ENCODE data around the gene GRB10. TPM values are rescaled to one million over a fixed set of nuclear protein-coding genes. Genes with fewer than 3 reads are reported as not detected.

Gene GRB10
- total RNA-seq, 2 donors from 2014 or later = 0.48 to 2.5 TPM

DNA sequence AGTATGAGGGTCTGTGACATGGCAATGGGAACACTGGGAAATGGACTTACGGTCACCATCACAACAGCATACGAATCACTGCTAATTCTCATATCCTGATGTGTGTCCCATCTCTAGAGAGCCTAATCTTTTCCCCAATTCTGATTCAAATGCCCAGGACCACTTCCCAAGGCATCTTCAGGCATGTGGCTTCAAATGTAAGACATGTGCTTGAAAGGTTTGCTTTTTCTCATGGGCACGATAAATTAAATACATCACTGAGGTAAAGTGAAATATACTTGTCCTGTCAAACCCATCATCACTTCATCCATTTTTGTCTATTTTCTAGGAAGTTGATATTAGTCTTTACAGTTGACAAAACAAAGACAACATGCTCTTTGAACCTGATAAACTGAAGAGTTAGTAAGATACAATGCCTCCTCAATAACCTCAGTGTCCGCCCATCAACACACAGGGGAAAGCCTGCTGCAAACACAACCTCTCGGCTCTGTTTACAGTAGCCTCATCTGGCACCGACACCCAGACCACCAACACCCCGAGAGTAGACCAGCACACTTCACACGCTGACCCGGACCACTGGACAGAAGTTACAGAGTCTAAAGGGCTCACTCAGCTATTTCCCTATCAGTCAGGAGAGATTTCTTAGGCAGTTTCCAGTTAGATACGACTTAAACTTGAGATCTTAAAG lies 24.8 kb downstream of the GRB10 start:
- no peaks in the 10 kb centered on the region for H3K9me3 Mint-ChIP-seq
- H3K27me3 Mint-ChIP-seq = peaks cover 3 to 8% of the 10 kb centered on the region in 2 donors
- H3K36me3 Mint-ChIP-seq = no peaks in the 10 kb centered on the region
- H3K4me1 Mint-ChIP-seq (ENCODE audit: low read depth in 2 of 2) = peaks cover 0 to 5% of the 10 kb centered on the region in 2 donors
- ATAC-seq (no peak), DNase-seq (ENCODE audit: low spot score) (no peak)
- H3K4me3 Mint-ChIP-seq = no peak overlapping the region
- H3K27ac Mint-ChIP-seq = no peak overlapping the region

DNA sequence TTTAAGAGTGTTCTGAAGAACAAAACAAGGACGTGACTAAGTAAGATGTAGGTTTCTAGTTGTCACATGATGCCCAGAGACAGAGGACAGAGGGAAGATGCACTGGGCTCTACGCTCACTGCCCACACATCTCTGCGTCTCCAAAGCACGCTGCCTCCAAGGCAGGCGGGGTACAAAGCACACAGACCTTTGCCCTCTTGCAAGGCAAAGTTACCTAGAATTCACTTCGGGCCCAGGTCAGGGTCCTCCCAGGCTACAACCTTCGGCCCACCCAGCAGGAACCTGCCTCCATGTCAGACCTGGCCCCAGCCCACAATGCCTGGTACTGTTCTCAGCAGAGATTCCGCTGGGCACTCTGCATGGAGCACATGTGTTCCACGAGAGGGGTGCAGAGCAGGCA lies 26.5 kb downstream of the GRB10 start:
- Mint-ChIP-seq H3K4me1 (ENCODE audit: low read depth in 2 of 2) (no peaks in the 10 kb centered on the region), H3K36me3 (no peaks in the 10 kb centered on the region), H3K9me3 (no peaks in the 10 kb centered on the region), H3K27ac (no peak overlapping the region), H3K27me3 (no peaks in the 10 kb centered on the region), H3K4me3 (no peak overlapping the region)
- ATAC-seq (no peak), DNase-seq (ENCODE audit: low spot score) (no peak)

DNA sequence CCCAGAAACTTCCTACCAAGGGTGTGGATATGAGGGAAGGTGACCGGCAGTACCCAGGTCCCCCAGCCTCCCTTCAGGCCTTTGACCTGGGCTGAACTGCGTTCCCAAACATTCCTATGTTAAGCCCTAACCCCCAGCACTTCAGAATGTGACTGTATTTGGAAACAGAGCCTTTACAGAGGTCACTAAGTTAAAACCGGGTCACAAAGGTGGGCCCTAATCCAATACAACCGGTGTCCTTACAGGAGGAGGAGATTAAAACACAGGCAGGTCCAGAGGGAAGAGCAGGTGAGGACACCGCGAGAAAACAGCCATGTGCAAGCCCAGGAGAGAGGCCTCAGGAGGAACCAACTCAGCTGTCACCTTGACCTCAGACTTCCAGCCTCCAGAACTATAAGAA lies 28.0 kb downstream of the GRB10 start:
- H3K27ac Mint-ChIP-seq = no peak overlapping the region
- no peaks in the 10 kb centered on the region for H3K36me3 Mint-ChIP-seq
- no peaks in the 10 kb centered on the region for H3K27me3 Mint-ChIP-seq
- ATAC-seq (no peak), DNase-seq (ENCODE audit: low spot score) (no peak)
- no peaks in the 10 kb centered on the region for H3K4me1 Mint-ChIP-seq (ENCODE audit: low read depth in 2 of 2)
- no peak overlapping the region for H3K4me3 Mint-ChIP-seq
- H3K9me3 Mint-ChIP-seq = no peaks in the 10 kb centered on the region

DNA sequence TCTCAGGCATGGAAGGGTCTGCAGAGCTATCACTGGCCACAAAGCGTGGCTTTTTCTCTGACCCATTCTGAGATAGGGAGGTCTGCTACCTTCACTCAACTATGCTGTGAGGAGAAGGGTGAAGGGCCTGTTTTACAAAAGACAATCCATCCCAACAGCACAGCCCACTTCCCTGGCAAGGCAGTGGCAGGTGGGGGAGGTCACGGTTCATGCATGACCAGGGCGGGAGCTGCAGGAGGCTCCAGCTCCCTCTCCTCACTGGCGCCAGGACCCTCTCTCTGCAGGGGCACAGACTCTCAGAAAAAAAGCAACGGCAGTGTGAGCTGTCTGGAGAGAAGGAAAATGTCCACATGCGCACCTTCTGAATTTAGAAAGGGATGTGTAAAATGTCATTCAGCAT lies 28.5 kb downstream of the GRB10 start:
- ATAC-seq (peak in 1 of 2 donors; percentile 21), DNase-seq (ENCODE audit: low spot score) (no peak)
- no peaks in the 10 kb centered on the region for H3K27me3 Mint-ChIP-seq
- H3K36me3 Mint-ChIP-seq = no peaks in the 10 kb centered on the region
- H3K9me3 Mint-ChIP-seq = no peaks in the 10 kb centered on the region
- no peak overlapping the region for H3K27ac Mint-ChIP-seq
- H3K4me3 Mint-ChIP-seq = no peak overlapping the region
- no peaks in the 10 kb centered on the region for H3K4me1 Mint-ChIP-seq (ENCODE audit: low read depth in 2 of 2)

DNA sequence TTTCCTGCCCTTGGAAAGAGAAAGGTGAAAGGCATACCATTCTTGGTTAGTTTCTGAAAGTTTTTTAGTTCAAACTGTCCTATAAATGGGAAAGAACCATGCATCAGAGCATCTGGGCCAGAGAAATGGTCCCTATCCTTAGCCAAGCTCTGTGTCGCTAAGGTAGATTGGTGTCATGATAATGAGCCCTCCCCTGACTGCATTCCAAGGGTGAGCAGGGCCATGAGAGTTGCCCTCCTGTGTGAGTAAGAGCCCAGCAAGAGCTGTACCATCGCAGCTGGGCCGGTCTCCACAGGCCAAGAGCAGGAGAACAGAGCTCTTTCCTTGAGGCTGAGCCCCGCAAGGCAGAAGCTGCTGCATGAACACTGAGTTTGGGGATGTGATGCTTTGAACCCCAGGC lies 30.3 kb downstream of the GRB10 start:
- ATAC-seq (no peak), DNase-seq (ENCODE audit: low spot score) (no peak)
- H3K9me3 Mint-ChIP-seq = no peaks in the 10 kb centered on the region
- peaks cover 2 to 11% of the 10 kb centered on the region in 2 donors for H3K27me3 Mint-ChIP-seq
- no peaks in the 10 kb centered on the region for H3K36me3 Mint-ChIP-seq
- H3K4me3 Mint-ChIP-seq = no peak overlapping the region
- no peak overlapping the region for H3K27ac Mint-ChIP-seq
- H3K4me1 Mint-ChIP-seq (ENCODE audit: low read depth in 2 of 2) = no peaks in the 10 kb centered on the region

DNA sequence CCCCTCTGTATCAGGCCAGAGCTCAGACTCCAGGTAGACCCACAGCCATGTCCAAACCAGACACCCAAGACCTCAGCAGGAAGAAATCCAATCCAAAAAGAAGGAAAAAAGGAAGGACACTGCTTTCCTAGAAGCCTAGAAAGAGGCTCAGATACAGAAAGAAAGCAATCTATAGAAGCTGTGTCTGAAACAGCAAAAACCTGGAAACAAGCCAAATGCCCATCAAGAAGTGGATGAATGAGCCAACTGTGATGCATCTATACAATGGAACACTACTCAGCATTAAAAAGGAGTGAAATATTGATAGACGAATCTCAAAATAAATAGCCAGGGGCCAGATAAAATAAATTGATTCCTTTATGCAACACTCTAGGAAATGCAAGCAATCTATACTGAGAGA lies 31.6 kb downstream of the GRB10 start:
- no peaks in the 10 kb centered on the region for H3K9me3 Mint-ChIP-seq

DNA sequence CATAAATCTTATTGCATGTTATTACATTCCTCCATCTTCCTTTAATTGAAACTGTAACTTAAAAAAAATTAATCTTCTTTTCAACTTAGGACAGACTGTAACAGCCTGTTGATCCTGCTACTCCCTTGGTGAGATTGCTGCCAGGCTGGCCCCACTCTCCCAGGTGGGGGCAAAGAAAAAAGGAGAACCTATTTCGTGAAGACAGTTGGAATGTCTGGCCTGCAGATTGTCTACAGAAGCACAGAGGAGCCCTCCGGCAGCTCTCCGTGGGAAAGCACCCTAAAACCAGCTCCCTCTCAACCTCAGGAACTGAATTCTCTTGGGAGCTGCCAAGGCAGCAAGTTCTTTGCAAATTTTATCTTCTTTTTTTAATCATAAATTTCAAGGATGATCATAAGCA lies 32.8 kb downstream of the GRB10 start:
- no peaks in the 10 kb centered on the region for H3K36me3 Mint-ChIP-seq
- H3K9me3 Mint-ChIP-seq = no peaks in the 10 kb centered on the region
- no peak overlapping the region for H3K27ac Mint-ChIP-seq
- DNase-seq (ENCODE audit: low spot score) (no peak), ATAC-seq (no peak)
- H3K27me3 Mint-ChIP-seq = peaks cover 2 to 13% of the 10 kb centered on the region in 2 donors
- H3K4me3 Mint-ChIP-seq = no peak overlapping the region
- H3K4me1 Mint-ChIP-seq (ENCODE audit: low read depth in 2 of 2) = no peaks in the 10 kb centered on the region

More for the DNA sequence above, 31.6 kb downstream of the GRB10 start:
- DNase-seq (ENCODE audit: low spot score) (no peak), ATAC-seq (no peak)
- Mint-ChIP-seq H3K4me1 (ENCODE audit: low read depth in 2 of 2) (no peaks in the 10 kb centered on the region), H3K36me3 (no peaks in the 10 kb centered on the region), H3K27me3 (peaks cover 2 to 13% of the 10 kb centered on the region in 2 donors), H3K4me3 (no peak overlapping the region), H3K27ac (no peak overlapping the region)

DNA sequence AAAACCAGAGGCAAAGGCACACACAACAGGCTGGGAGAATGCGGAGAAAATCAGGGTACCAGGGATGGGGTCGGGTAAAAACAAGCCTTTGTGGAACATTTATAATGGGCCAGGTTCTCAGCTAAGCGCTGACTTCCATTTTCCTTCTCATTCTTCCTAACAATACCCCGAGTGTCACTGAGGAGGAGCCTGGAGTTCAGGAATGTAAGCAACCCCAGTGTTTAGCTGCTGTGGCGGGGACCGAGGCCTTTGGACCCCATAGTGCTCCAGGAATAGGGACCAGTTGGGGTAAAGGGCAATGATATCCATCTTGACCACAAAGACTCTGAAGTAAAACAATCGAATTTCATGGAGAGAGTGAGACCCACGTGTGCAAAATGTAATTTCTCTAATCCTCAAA lies 34.2 kb downstream of the GRB10 start:
- Mint-ChIP-seq H3K4me1 (ENCODE audit: low read depth in 2 of 2) (no peaks in the 10 kb centered on the region), H3K27ac (no peak overlapping the region), H3K9me3 (no peaks in the 10 kb centered on the region), H3K27me3 (peaks cover 2 to 13% of the 10 kb centered on the region in 2 donors), H3K36me3 (no peaks in the 10 kb centered on the region), H3K4me3 (no peak overlapping the region)
- no peak for DNase-seq (ENCODE audit: low spot score)
- ATAC-seq = no peak

DNA sequence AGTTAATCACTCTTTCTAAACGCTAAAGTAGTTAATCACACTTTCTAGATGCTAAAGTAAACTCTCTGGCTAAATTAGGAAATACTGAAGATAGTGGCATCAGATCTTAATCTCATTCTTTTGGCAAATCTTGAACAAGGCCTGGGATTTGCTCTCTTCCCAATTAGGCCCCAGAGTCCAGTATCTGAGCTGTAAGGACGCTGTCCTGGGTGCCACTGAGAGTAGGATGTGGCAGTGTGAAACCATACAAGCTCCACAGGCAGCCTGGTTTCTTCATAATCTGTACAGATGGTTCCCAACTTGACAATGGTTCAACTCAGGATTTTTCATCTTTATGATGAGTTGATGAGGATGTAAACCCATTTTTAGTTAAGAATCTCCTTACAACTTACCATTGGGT lies 36.9 kb downstream of the GRB10 start:
- Mint-ChIP-seq H3K27ac (no peak overlapping the region), H3K4me3 (no peak overlapping the region), H3K4me1 (ENCODE audit: low read depth in 2 of 2) (peaks cover 0 to 2% of the 10 kb centered on the region in 2 donors), H3K9me3 (no peaks in the 10 kb centered on the region), H3K36me3 (no peaks in the 10 kb centered on the region), H3K27me3 (peaks cover 2 to 13% of the 10 kb centered on the region in 2 donors)
- DNase-seq (ENCODE audit: low spot score) (no peak), ATAC-seq (no peak)

DNA sequence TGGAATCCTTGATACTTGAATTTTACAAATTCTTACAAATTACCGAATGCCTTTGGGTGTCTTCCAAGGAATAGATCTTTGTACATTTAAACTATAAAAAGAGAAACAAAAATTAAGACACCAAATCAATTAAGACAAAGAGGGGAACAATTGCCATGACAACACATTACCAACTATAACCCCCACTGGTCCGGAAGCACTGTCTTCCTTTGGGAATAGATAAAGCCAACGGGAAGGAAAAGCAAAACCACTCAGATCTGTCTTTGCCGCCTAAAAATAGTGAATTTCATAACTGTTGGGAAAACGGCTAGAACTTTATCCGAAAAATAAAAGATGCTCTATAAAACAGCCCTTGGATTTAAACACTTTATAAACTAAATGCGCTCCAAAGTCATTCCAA lies 37.4 kb downstream of the GRB10 start:
- Mint-ChIP-seq H3K27me3 (peaks cover 2 to 13% of the 10 kb centered on the region in 2 donors), H3K9me3 (no peaks in the 10 kb centered on the region), H3K27ac (no peak overlapping the region), H3K4me1 (ENCODE audit: low read depth in 2 of 2) (peaks cover 0 to 5% of the 10 kb centered on the region in 2 donors), H3K36me3 (no peaks in the 10 kb centered on the region), H3K4me3 (no peak overlapping the region)
- DNase-seq (ENCODE audit: low spot score) (no peak), ATAC-seq (no peak)

DNA sequence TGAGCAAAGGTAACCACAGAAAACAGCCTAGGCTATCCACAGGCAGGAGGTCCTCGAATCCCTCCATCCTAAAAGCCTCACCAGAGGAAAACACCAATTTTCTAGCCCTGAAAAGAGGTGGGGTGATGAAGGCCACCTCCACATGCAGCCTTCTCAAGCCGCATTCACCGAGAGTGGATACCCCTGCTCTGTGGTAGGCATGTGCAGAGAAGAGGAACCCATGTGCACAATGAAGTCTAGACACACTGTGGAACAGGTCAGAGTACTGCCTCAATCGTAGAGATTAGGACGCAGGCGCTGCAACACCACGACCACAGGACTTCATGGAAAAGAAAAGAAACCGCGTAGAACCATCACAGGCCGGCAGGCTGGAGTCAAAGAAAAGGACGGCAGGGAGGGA lies 38.8 kb downstream of the GRB10 start:
- H3K36me3 Mint-ChIP-seq = no peaks in the 10 kb centered on the region
- peaks cover 4% of the 10 kb centered on the region for H3K9me3 Mint-ChIP-seq
- DNase-seq (ENCODE audit: low spot score) (peak; percentile 52), ATAC-seq (no peak)
- H3K27me3 Mint-ChIP-seq = peaks cover 7 to 13% of the 10 kb centered on the region in 2 donors
- H3K4me1 Mint-ChIP-seq (ENCODE audit: low read depth in 2 of 2) = peaks cover 12 to 18% of the 10 kb centered on the region in 2 donors
- no peak overlapping the region for H3K27ac Mint-ChIP-seq
- no peak overlapping the region for H3K4me3 Mint-ChIP-seq

DNA sequence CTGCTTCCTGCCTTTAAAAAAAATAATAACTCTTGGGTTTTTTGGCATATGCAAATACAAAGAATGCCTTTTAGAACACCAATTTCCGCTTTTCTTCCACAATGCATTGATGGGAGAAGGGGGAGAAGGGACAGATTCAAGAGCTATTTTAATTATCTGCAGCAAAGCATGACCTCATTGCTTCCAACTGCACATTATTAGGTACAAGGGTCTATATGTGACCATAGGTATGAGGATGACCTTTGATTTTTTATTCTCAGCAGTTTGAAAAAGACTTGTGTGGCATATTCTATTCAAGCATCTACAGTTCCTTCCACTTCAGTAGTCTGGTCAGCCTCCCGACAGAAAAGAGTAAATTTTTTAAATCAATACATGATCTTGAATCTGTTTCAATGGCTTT lies 39.7 kb downstream of the GRB10 start:
- H3K27ac Mint-ChIP-seq = no peak overlapping the region

DNA sequence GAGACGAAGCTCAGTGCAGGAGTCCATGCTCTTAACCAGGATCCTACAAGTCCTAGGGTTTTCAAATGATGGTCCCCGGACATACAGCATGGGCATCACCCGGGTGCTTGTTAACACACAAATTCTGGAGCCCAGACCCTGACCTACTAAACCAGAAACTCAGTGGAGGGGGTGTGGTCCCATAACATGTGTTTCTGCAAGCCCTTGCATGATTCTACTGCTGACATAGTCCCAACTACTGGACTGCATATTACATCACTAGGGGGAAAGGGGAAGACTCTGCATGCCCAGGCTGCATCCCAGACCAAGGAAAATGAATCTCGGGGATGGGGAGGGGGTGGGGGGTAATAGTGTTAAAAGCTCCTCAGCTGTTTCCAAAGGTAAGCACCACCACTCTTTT lies 40.3 kb downstream of the GRB10 start:
- Mint-ChIP-seq H3K4me3 (no peak overlapping the region), H3K36me3 (no peaks in the 10 kb centered on the region), H3K27ac (no peak overlapping the region), H3K27me3 (peaks cover 2 to 4% of the 10 kb centered on the region in 2 donors), H3K9me3 (peaks cover 4% of the 10 kb centered on the region), H3K4me1 (ENCODE audit: low read depth in 2 of 2) (peaks cover 12 to 18% of the 10 kb centered on the region in 2 donors)
- ATAC-seq (no peak), DNase-seq (ENCODE audit: low spot score) (no peak)

More for the DNA sequence above, 39.7 kb downstream of the GRB10 start:
- no peak overlapping the region for H3K4me3 Mint-ChIP-seq
- DNase-seq (ENCODE audit: low spot score) (no peak), ATAC-seq (no peak)
- H3K4me1 Mint-ChIP-seq (ENCODE audit: low read depth in 2 of 2) = peaks cover 12 to 18% of the 10 kb centered on the region in 2 donors
- peaks cover 4% of the 10 kb centered on the region for H3K9me3 Mint-ChIP-seq
- H3K27me3 Mint-ChIP-seq = peaks cover 4 to 8% of the 10 kb centered on the region in 2 donors
- no peaks in the 10 kb centered on the region for H3K36me3 Mint-ChIP-seq

DNA sequence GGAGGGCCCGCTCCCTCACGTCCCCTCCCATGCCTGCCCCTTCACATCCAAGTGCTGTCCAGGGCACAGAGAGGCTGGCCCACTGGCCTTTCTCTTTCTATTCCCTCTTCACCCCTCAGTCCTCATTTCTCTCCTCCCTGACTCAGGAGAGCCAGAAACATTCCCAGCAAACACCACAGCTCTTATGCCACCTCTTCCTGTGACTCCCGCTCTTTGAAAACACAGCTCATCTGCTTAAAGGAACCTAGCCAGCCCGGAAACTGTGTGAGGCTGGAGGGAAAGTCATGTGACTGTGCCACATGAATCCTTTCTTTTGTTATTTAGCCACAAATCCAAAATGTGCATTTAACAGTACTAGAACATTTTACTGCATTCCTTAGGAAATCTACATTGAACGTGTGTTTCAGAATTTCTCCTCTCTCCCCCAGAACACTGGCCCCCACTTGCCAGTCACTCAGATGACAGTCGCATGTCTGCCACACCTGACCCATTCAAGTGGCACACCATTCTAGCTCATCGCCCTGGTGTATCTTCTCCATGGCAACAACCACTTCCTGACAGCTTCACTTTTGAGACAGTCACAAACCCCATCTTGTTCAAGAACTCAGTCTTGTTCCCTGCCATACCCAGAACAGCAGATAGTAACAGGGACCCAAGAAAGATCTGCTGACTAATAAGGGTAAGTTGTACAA lies 42.8 kb downstream of the GRB10 start:
- peaks cover 12 to 18% of the 10 kb centered on the region in 2 donors for H3K4me1 Mint-ChIP-seq (ENCODE audit: low read depth in 2 of 2)
- no peaks in the 10 kb centered on the region for H3K36me3 Mint-ChIP-seq
- H3K27me3 Mint-ChIP-seq = peaks cover 0 to 4% of the 10 kb centered on the region in 2 donors

More for the DNA sequence above, 42.8 kb downstream of the GRB10 start:
- peak; percentile 89 to 91 for ATAC-seq
- H3K4me3 Mint-ChIP-seq = peak overlapping the region; percentile 63
- peak overlapping the region; percentile 61 to 62 for H3K27ac Mint-ChIP-seq
- peak; percentile 68 for DNase-seq (ENCODE audit: low spot score)
- H3K9me3 Mint-ChIP-seq = peaks cover 4% of the 10 kb centered on the region

Measured in natural killer cell treated with Interleukin-12 subunit alpha and Interleukin-12 subunit beta and Interleukin-15 and Interleukin-18, amount 100 ng/mL, for 72 hours (primary cell).